ENCODE data around the gene STAG2. TPM values are rescaled to one million over a fixed set of nuclear protein-coding genes. Genes with fewer than 3 reads are reported as not detected.
"Not testable (repeated sequence)": the region's sequence is repeated elsewhere in the genome, so short reads cannot be mapped to it uniquely, and the experiment has no call there.

STAG2 gene
- total and polyA plus RNA-seq, 2 experiments from 2014 or later = 18.2 to 70.6 TPM

- Histone ChIP-seq H3K27me3 (no peaks in the 10 kb centered on the region), H3K4me3 (no peak overlapping the region), H3K9me3 (ENCODE audit: low read depth) (no peaks in the 10 kb centered on the region), H3K27ac (no peak overlapping the region), H3K36me3 (no peaks in the 10 kb centered on the region), H3K4me1 (ENCODE audit: low read depth) (no peaks in the 10 kb centered on the region)
- DNase-seq (ENCODE audit: low read depth in 1 of 2, low spot score in 1 of 2) = no peak
- no peak for TF ChIP-seq CTCF (IDR thresholded peaks at IDR 0.05; ENCODE audit: low read depth, low read length)
Measured at GRCh38 chrX:123924186-123924585, 37.3 kb upstream of the STAG2 start.

GRCh38 chrX:123927845-123928244 is 33.7 kb upstream of the STAG2 start:
- H3K27me3 ChIP-seq = no peaks in the 10 kb centered on the region
- no peak for TF ChIP-seq CTCF (IDR thresholded peaks at IDR 0.05; ENCODE audit: low read depth, low read length)
- H3K4me1 ChIP-seq (ENCODE audit: low read depth) = no peaks in the 10 kb centered on the region
- H3K36me3 ChIP-seq = no peaks in the 10 kb centered on the region
- no peak overlapping the region for H3K4me3 ChIP-seq
- no peaks in the 10 kb centered on the region for H3K9me3 ChIP-seq (ENCODE audit: low read depth)
- DNase-seq (ENCODE audit: low read depth in 1 of 2, low spot score in 1 of 2) = no peak
- H3K27ac ChIP-seq = no peak overlapping the region

- H3K36me3 ChIP-seq; H3K27me3 ChIP-seq; H3K27ac ChIP-seq; DNase-seq (ENCODE audit: low read depth in 1 of 2, low spot score in 1 of 2); H3K9me3 ChIP-seq (ENCODE audit: low read depth); H3K4me1 ChIP-seq (ENCODE audit: low read depth); H3K4me3 ChIP-seq: not testable (repeated sequence)
Measured at GRCh38 chrX:123932055-123932454, 29.5 kb upstream of the STAG2 start.

- Histone ChIP-seq H3K4me3 (no peak overlapping the region), H3K4me1 (ENCODE audit: low read depth) (no peaks in the 10 kb centered on the region), H3K36me3 (no peaks in the 10 kb centered on the region), H3K9me3 (ENCODE audit: low read depth) (no peaks in the 10 kb centered on the region), H3K27me3 (no peaks in the 10 kb centered on the region), H3K27ac (no peak overlapping the region)
- DNase-seq (ENCODE audit: low read depth in 1 of 2, low spot score in 1 of 2) = no peak
- TF ChIP-seq CTCF (IDR thresholded peaks at IDR 0.05; ENCODE audit: low read depth, low read length) = no peak
Measured at GRCh38 chrX:123943074-123943473, 18.4 kb upstream of the STAG2 start.

- no peaks in the 10 kb centered on the region for H3K27me3 ChIP-seq
- no peaks in the 10 kb centered on the region for H3K36me3 ChIP-seq
- H3K9me3 ChIP-seq (ENCODE audit: low read depth) = no peaks in the 10 kb centered on the region
- DNase-seq (ENCODE audit: low read depth in 1 of 2, low spot score in 1 of 2) = no peak
- H3K27ac ChIP-seq = no peak overlapping the region
- H3K4me3 ChIP-seq = no peak overlapping the region
- TF ChIP-seq CTCF (IDR thresholded peaks at IDR 0.05; ENCODE audit: low read depth, low read length) = no peak
- H3K4me1 ChIP-seq (ENCODE audit: low read depth) = no peaks in the 10 kb centered on the region
Measured at GRCh38 chrX:123943488-123943887, 18.0 kb upstream of the STAG2 start.

- DNase-seq (ENCODE audit: low read depth in 1 of 2, low spot score in 1 of 2) = no peak
- H3K4me3 ChIP-seq = no peak overlapping the region
- no peak overlapping the region for H3K27ac ChIP-seq
- TF ChIP-seq CTCF (IDR thresholded peaks at IDR 0.05; ENCODE audit: low read depth, low read length) = no peak
- H3K36me3 ChIP-seq = no peaks in the 10 kb centered on the region
- no peaks in the 10 kb centered on the region for H3K4me1 ChIP-seq (ENCODE audit: low read depth)
- no peaks in the 10 kb centered on the region for H3K27me3 ChIP-seq
- H3K9me3 ChIP-seq (ENCODE audit: low read depth) = no peaks in the 10 kb centered on the region
Measured at GRCh38 chrX:123949846-123950245, 11.7 kb upstream of the STAG2 start.

All from cardiac muscle cell (in vitro differentiated cells and primary cell).